T-helper 22 cell (primary cell): ENCODE measurements around the gene PDE3A.
"Not testable (repeated sequence)": the region's sequence is repeated elsewhere in the genome, so short reads cannot be mapped to it uniquely, and the experiment has no call there.

Experiments used
- DNase-seq: peaks from one replicate; pipeline ENCODE4 v3.0.0-alpha.2; 2020; ENCODE audit warnings: low read depth

The PDE3A gene

GRCh38 chr12:20374795-20375194 lies 6.5 kb downstream of the PDE3A start:
- DNase-seq, result no peak

- no peak for DNase-seq
Observed at GRCh38 chr12:20375560-20375959, 7.2 kb downstream of the PDE3A start.

DNA sequence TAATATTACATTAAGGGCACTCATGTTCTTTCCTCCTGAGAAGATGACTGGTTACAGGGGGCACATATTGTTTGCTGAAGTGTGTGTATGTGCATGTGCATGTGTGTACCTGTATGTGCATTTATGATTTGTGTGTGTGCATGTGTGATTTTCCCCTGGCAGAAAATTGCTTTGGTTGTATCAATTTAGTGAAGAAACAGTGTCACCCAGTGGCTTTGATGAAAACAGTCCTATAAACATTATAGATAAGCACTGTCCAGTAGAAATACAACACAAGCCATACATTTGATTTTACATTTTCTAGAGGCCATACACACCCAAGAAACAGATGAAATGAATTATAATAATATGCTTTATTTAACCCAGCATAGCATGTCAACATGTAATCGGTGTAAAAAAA lies 8.6 kb downstream of the PDE3A start:
- no peak for DNase-seq

- no peak for DNase-seq
Observed at GRCh38 chr12:20377750-20378149, 9.4 kb downstream of the PDE3A start.

DNA sequence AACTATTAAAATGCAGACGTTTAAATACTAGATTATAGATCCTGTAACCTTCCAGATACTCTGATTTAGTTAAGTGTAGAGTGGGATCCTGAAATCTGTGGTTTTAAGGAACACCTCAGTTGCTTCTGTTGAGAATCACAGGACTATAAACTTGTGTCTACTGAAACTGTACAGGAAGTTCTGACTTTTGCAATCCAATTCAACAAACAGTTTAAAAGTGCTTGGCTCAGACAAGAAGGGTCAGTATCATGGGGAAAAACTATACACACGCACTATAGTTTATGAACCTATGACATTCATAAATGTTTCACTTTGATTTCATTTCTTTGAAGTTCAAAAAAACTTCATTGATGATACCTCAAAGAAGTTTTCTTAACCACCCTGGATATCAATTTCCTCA lies 13.8 kb downstream of the PDE3A start:
- DNase-seq, result no peak

- no peak for DNase-seq
Observed at GRCh38 chr12:20383612-20384011, 15.3 kb downstream of the PDE3A start.

GRCh38 chr12:20384836-20385235 lies 16.5 kb downstream of the PDE3A start:
- DNase-seq, result not testable (repeated sequence)

DNA sequence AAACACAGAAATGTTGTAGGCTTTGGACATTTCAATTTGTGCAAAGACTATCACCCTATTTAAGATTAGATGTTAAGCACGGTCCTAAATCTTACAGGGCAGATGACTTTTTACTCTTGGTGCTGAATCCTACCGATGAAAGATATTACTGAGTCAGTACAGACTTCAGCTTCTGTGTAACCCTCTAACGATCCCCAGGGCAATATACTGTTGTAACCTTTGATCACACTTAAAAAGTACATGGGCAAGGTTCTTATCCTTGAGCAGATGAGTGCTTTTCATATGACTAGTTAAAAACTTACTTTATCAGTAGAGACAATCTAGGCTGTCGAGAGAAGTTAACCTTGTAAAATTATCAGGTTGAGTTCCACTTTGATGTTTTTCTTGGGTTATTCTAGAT lies 22.5 kb downstream of the PDE3A start:
- DNase-seq, result no peak

GRCh38 chr12:20392339-20392738 lies 24.0 kb downstream of the PDE3A start:
- no peak for DNase-seq

DNA sequence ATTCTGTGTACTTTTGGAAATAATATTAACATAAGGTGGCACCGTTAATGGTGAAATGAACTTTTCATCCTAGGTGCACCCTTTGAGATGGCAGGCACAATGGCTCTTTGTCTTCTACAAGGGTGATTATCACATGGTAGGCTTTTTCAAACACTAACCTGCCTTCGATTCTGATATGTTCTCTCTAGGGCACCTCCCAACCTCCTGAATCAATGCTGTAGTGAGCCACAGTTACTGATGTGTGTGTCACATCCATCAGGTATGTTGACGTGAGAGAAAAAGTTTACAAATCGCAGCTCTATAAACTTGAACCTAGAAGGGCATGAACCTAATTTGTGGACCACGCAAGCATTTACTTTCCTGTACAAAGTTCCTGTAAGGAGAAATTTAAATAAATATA lies 25.4 kb downstream of the PDE3A start:
- DNase-seq, result no peak

GRCh38 chr12:20395791-20396550 lies 27.6 kb downstream of the PDE3A start:
- DNase-seq, result no peak

DNA sequence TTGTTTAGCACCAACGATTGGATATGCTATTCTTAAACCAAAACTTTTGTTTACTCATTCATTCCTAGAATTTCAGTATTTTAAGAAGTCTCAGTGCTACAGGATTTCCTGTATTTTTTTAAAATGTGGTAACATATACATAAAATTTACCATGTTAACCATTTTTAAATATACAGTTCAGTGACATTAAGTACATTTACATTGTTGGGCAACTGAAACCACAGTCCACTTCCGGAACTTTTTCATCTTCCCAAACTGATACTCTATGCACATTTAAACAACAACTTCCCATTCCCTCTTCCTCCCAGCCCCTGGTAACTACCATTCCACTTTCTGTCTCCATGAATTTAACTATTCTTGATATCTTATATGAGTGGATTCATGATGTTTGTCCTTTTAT lies 30.3 kb downstream of the PDE3A start:
- DNase-seq, result no peak

DNA sequence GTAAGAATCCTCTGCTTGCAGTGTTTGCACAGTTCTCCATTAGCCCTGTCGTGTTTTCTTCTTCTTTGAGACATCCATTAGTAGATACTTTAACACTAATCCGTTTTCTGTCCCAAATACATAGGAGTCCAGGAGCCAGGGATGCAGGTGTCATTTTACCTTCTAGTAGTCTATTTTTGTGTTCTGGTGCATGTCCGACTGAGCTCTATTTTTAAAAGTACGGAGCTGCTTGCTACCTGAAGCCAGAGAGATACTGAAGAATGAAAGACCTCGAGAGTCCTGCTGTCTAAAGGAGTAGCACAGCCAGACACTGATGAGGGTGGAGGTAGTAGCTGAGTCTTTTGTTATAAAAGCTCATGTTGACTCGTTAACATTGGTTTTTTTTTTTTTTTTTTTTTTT lies 31.7 kb downstream of the PDE3A start:
- DNase-seq, result no peak

DNA sequence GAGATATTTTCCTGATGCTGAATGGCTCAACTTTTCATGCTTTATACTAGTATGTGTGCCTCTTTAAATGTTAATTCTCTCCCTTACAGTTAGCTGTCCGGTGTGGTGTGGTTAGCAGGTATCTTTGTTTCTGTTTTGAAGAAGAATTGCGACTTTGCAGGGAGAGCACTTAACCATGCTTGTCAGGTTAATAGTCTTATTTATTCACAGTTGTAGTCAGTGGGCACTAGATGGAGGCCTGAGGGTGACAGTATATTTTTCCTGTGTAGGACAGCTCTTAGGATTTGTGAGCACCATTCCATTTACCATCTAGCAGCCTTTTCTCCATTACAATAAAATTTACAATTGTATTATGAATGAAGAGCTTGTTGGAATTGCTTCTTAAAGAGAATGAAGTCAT lies 34.9 kb downstream of the PDE3A start:
- no peak for DNase-seq

GRCh38 chr12:20404576-20405346 lies 36.4 kb downstream of the PDE3A start:
- no peak for DNase-seq

GRCh38 chr12:20409607-20410377 lies 41.5 kb downstream of the PDE3A start:
- no peak for DNase-seq

DNA sequence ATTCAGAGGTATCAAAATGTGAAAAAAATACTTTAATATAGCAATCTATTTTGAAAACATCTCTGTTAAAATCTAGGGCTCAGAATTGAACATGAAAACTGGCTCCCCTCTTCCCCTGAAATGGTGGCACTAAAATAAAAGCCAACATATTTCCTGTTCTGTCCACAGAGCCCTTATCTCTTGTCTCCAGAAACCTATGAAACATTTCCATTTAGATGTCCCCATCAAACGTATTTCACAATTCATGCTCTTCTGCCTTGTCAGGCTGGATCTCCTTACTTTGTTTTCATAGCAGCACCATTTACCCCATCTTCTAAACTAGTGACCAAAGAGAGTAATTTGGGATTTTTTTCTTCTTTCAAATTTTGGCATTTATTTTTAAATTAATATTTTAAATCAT lies 42.4 kb downstream of the PDE3A start:
- DNase-seq, result no peak

- no peak for DNase-seq
Observed at GRCh38 chr12:20411345-20411744, 43.0 kb downstream of the PDE3A start.

GRCh38 chr12:20415028-20415427 lies 46.7 kb downstream of the PDE3A start:
- no peak for DNase-seq

DNA sequence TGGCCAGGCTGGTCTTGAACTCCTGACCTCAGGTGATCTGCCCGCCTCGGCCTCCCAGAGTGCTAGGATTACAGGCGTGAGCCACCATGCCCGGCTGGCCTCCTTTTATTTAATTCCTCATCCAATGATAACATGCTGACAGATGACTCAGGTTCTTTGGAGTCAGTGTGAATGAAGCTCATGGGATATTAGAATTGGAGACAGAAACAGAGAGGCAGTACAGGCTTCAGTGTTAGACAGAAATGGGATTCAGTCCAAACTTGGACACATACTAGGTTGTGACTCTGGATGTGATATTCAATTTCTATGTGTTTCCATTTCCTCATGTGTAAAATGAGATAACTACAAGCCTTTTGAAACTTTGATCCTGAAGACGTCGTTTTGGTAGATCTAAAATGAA lies 47.3 kb downstream of the PDE3A start:
- no peak for DNase-seq

DNA sequence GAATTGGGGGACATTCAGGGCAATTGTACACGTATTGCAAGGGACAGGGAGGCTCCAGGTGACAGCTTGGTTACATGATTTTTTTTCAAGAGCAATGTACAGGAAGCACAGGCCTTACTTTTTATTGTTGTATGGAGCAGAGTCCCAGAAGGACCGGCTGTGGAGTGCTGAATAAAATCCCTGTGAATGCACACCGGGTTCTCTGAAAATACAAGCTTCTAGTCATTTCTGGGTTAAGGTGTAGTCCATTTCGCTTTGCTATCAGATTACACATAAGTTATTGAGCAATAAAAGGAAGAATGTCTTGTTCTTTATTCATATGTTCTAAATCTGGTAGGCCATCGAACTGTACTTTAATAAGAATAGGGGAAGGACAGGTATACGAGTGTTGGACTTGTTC lies 52.2 kb downstream of the PDE3A start:
- DNase-seq, result no peak

GRCh38 chr12:20421421-20421820 lies 53.1 kb downstream of the PDE3A start:
- no peak for DNase-seq

- no peak for DNase-seq
Observed at GRCh38 chr12:20423557-20423956, 55.2 kb downstream of the PDE3A start.
